GM12878 (cell line): Measurements from ENCODE around the gene CELSR3. TPM values are rescaled to one million over a fixed set of nuclear protein-coding genes. Genes with fewer than 3 reads are reported as not detected.

Experiments used
- ATAC-seq: fragments of 200-7000 bp; cut with Tn5 transposase; 3 replicates; pipeline ENCODE4 v1.9.1; 2020; ENCODE audit warnings: mild to moderate bottlenecking, moderate library complexity
- BruUV-seq: library from RNA; stranded (reverse); fragments of 400-500 nt; replicated peaks from 2 replicates; lab custom pipeline; 2021; lab: Mats Ljungman, UMichigan
- CTCF ChIA-PET: fragments of 300-600 bp; sonication (Branson Sonifier 250); formaldehyde crosslinking; extraction: SDS; loops from one replicate; lab custom pipeline; 2021; ENCODE audit warnings: inconsistent platforms; lab: Yijun Ruan, JAX
- POLR2A ChIA-PET: fragments of 350-600 bp; formaldehyde crosslinking; extraction: SDS; loops from one replicate; lab custom pipeline; 2021; ENCODE audit warnings: inconsistent platforms; lab: Charles Lee
- RAD21 ChIA-PET: fragments of 300-600 bp; sonication (Branson Sonifier 250); formaldehyde crosslinking; loops from one replicate; lab custom pipeline; 2023; ENCODE audit warnings: antibody characterized with exemption; ENCODE audit not compliant: unreplicated experiment; lab: Charles Lee
- SMC1A ChIA-PET: fragments of 300-600 bp; sonication (Branson Sonifier 250); formaldehyde crosslinking; loops from one replicate; lab custom pipeline; 2023; ENCODE audit not compliant: unreplicated experiment, uncharacterized antibody; lab: Charles Lee
- DNase-seq: peaks from one replicate; pipeline ENCODE4 v3.0.0-alpha.2; 2011; ENCODE audit warnings: low read depth, low spot score
- FAIRE-seq: peaks from 3 replicates; lab custom pipeline; 2011; peaks lifted over from hg19 to GRCh38; lab: Jason Lieb, UNC
- H2AFZ ChIP-seq: 2 replicates; pipeline ENCODE4 v1.6.0; 2011; ENCODE audit warnings: low read depth, low read length, control low read depth; ENCODE audit not compliant: control insufficient read depth
- H3K27ac ChIP-seq: 2 replicates; pipeline ENCODE4 v1.5.1; 2011; ENCODE audit warnings: control low read depth; ENCODE audit not compliant: control insufficient read depth, insufficient read depth
- H3K27me3 ChIP-seq, 2 experiments: replicated peaks in 1 of 2; 2 replicates each; pipeline versions ENCODE4 v1.6.0 to v1.6.1; 2011; ENCODE audit warnings: low read length in 1 of 2; ENCODE audit not compliant: control insufficient read depth in 2 of 2, insufficient read depth in 2 of 2
- H3K36me3 ChIP-seq, 2 experiments: 2 replicates each; pipeline ENCODE4 v1.5.1; 2011; ENCODE audit warnings: low read length in 1 of 2; ENCODE audit not compliant: control insufficient read depth in 2 of 2, insufficient read depth in 2 of 2
- H3K4me1 ChIP-seq: 2 replicates; pipeline ENCODE4 v1.6.1; 2011; ENCODE audit warnings: mild to moderate bottlenecking, low read length, moderate library complexity, mixed read lengths; ENCODE audit not compliant: control insufficient read depth, insufficient read depth
- H3K4me2 ChIP-seq: 2 replicates; pipeline ENCODE4 v1.6.0; 2011; ENCODE audit warnings: control low read depth; ENCODE audit not compliant: control insufficient read depth, insufficient read depth
- H3K4me3 ChIP-seq: fragments of 200-600 bp; sonication (generic); 2 replicates; pipeline ENCODE4 v1.5.1; 2016
- H3K79me2 ChIP-seq: 2 replicates; pipeline ENCODE4 v1.6.0; 2011; ENCODE audit warnings: low read length; ENCODE audit not compliant: control insufficient read depth, insufficient read depth
- H3K9ac ChIP-seq: 2 replicates; pipeline ENCODE4 v1.8.0; 2011; ENCODE audit warnings: low read length, control low read depth, mixed read lengths; ENCODE audit not compliant: control insufficient read depth, insufficient read depth
- H3K9me3 ChIP-seq: replicated peaks from 3 replicates; pipeline ENCODE4 v1.5.1; 2011; ENCODE audit warnings: mild to moderate bottlenecking, low read length; ENCODE audit not compliant: control insufficient read depth, insufficient read depth
- H4K20me1 ChIP-seq: 2 replicates; pipeline ENCODE4 v1.6.0; 2011; ENCODE audit not compliant: control insufficient read depth, insufficient read depth
- BRCA1 ChIP-seq: IDR thresholded peaks from 2 replicates; pipeline ENCODE4 v1.6.1; 2011; ENCODE audit warnings: low read depth, low read length, improper control_type of control experiment
- CBX3 ChIP-seq: fragments of 200-600 bp; sonication (generic); IDR thresholded peaks from 2 replicates; pipeline ENCODE4 v1.6.1; 2016; ENCODE audit warnings: low read depth, borderline replicate concordance
- IKZF2 ChIP-seq, 2 experiments: fragments of 450-650 bp; IDR thresholded peaks; 2 replicates each; pipeline ENCODE4 v1.6.1; 2017; ENCODE audit warnings: mild to moderate bottlenecking in 2 of 2, moderate library complexity in 2 of 2
- MEF2B ChIP-seq: fragments of 450-650 bp; IDR thresholded peaks from 2 replicates; pipeline ENCODE4 v1.6.1; 2018; ENCODE audit warnings: mild to moderate bottlenecking, moderate library complexity; ENCODE audit not compliant: partially characterized antibody, poor library complexity, severe bottlenecking
- SIX5 ChIP-seq: IDR thresholded peaks from 2 replicates; pipeline ENCODE4 v1.6.1; 2011; ENCODE audit warnings: mild to moderate bottlenecking, low read depth, low read length, moderate library complexity; ENCODE audit not compliant: severe bottlenecking
- TCF12 ChIP-seq: IDR thresholded peaks from 2 replicates; pipeline ENCODE4 v1.6.1; 2011; ENCODE audit warnings: low read depth, mild to moderate bottlenecking, low read length
- TCF7 ChIP-seq: IDR thresholded peaks from 2 replicates; pipeline ENCODE4 v1.6.1; 2014; ENCODE audit warnings: antibody characterized with exemption, borderline replicate concordance
- WRNIP1 ChIP-seq: IDR thresholded peaks from 2 replicates; pipeline ENCODE4 v1.6.1; 2011; ENCODE audit warnings: low read depth, low read length, improper control_type of control experiment, borderline replicate concordance
- ZZZ3 ChIP-seq: IDR thresholded peaks from 2 replicates; pipeline ENCODE4 v1.6.1; 2011; ENCODE audit warnings: low read depth; ENCODE audit not compliant: control insufficient read depth, insufficient read length
- whole genome bisulfite sequencing: methylation state at CpG from one replicate; pipeline ENCODE4 v1.1.6; 2016; ENCODE audit warnings: low lambda C conversion rate; ENCODE audit not compliant: insufficient replicate concordance, insufficient coverage; ENCODE audit errors: missing lambda C conversion rate; 5-methylcytosine and 5-hydroxymethylcytosine counted together
- in situ Hi-C: fragments of 300-500 bp; cut with MboI; formaldehyde crosslinking; loops from 9 replicates; pipeline ENCODE4 v1.14.3; 2018; ENCODE audit warnings: mixed read lengths
- intact Hi-C: fragments of 100-400 bp; cut with micrococcal nuclease; formaldehyde crosslinking; loops from one replicate; pipeline ENCODE4 v1.14.2; 2022; ENCODE audit not compliant: unreplicated experiment
- polyA plus RNA-seq, 11 experiments: library from polyadenylated mRNA; depleted of rRNA in 4 of 11; unstranded in 6 of 11; stranded (reverse) in 5 of 11; fragments of >200 nt; fragmentation: Nextera tagmentation in 4 of 11; fragmentation: Illumina TruSeq in 1 of 11; extraction: Ambion mirVana in 4 of 11; extraction: Trizol in 1 of 11; gene quantifications; 1 replicate in 1 of 11; 2 replicates in 10 of 11; pipeline versions ENCODE4 v1.2.1 to v1.2.3, GENCODE V29; 2011 to 2016; ENCODE audit warnings: inconsistent platforms in 2 of 11, missing spikeins in 2 of 11, low read depth in 1 of 11
- total RNA-seq, 4 experiments: library from RNA; depleted of rRNA in 3 of 4; stranded (reverse); fragments of >200 nt in 3 of 4; fragmentation: Illumina TruSeq in 1 of 4; extraction: Trizol in 1 of 4; gene quantifications; 2 replicates each; pipeline versions ENCODE4 v1.2.1 to v1.2.3, GENCODE V29; 2013 to 2021
- TF ChIP-seq, protein P1 (sequence below): fragments of 450-650 bp; formaldehyde crosslinking; IDR thresholded peaks from 2 replicates; pipeline ENCODE4 v1.5.0; 2022; ENCODE audit warnings: mild to moderate bottlenecking, missing genetic modification characterization
- TF ChIP-seq, protein P2 (sequence below): fragments of 450-650 bp; IDR thresholded peaks from 2 replicates; pipeline ENCODE4 v1.6.1; 2017; ENCODE audit warnings: mild to moderate bottlenecking, moderate library complexity
- TF ChIP-seq, protein P3 (sequence below): fragments of 450-650 bp; IDR thresholded peaks from 2 replicates; pipeline ENCODE4 v1.6.1; 2016; ENCODE audit warnings: mild to moderate bottlenecking
- TF ChIP-seq, protein P4 (sequence below): fragments of 450-650 bp; conservative IDR thresholded peaks from 2 replicates; pipeline ENCODE4 v1.6.1; 2017; ENCODE audit warnings: mild to moderate bottlenecking, moderate library complexity

Gene CELSR3
- total and polyA plus RNA-seq, 10 of the 15 experiments (the other 5 are each of a cell fraction or from before 2014, with no cell fraction given), result 0.08 to 1.6 (median 0.57) TPM

DNA sequence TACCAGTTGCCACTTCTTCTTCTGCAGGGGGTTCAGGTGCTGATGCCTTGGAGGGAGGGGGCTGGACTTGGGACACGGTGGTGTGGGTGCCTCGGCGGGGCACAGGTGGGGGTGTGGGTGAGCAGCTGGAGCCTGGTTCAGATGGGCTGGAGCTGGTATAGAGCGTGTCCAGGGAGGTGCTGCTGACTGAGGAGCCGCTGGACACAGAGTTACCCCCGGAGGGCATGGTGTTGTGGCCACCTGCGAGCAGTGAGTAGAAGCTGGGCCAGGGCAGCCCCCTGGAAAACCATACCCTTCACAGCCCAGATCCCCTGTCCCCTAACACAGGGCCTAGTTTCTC lies 18.8 kb upstream of the CELSR3 start:
- ChIA-PET RAD21 (interaction anchor here (1.5 kb wide), 1 partner anchor 281 kb away, joined by 3 read pairs; no protein-coding TSS in a partner anchor), CTCF (no interaction called here), POLR2A (no interaction called here), SMC1A (no interaction called here)
- Histone ChIP-seq H3K9ac (no peak overlapping the region), H3K27me3 (no peaks in the 10 kb centered on the region), H4K20me1 (no peaks in the 10 kb centered on the region), H3K4me3 (no peak overlapping the region), H2AFZ (no peak overlapping the region), H3K9me3 (no peaks in the 10 kb centered on the region), H3K27ac (no peak overlapping the region), H3K36me3 (peaks cover 8 to 20% of the 10 kb centered on the region in 2 experiments), H3K4me1 (peaks cover 15% of the 10 kb centered on the region), H3K79me2 (peaks cover 26% of the 10 kb centered on the region), H3K4me2 (no peak overlapping the region)
- WGBS, result 100% methylated on average over 7 of the region's 7 CpGs
- DNase-seq, result no peak
- in situ Hi-C loops (no loop called here), intact Hi-C loops (no loop called here)
- TF ChIP-seq SIX5 (no peak), WRNIP1 (no peak), CBX3 (no peak), MEF2B (no peak), TCF7 (no peak), ZZZ3 (no peak), TCF12 (no peak), BRCA1 (no peak), IKZF2 (IDR thresholded peaks at IDR 0.05) (no peak)
- TF ChIP-seq, protein P1, sequence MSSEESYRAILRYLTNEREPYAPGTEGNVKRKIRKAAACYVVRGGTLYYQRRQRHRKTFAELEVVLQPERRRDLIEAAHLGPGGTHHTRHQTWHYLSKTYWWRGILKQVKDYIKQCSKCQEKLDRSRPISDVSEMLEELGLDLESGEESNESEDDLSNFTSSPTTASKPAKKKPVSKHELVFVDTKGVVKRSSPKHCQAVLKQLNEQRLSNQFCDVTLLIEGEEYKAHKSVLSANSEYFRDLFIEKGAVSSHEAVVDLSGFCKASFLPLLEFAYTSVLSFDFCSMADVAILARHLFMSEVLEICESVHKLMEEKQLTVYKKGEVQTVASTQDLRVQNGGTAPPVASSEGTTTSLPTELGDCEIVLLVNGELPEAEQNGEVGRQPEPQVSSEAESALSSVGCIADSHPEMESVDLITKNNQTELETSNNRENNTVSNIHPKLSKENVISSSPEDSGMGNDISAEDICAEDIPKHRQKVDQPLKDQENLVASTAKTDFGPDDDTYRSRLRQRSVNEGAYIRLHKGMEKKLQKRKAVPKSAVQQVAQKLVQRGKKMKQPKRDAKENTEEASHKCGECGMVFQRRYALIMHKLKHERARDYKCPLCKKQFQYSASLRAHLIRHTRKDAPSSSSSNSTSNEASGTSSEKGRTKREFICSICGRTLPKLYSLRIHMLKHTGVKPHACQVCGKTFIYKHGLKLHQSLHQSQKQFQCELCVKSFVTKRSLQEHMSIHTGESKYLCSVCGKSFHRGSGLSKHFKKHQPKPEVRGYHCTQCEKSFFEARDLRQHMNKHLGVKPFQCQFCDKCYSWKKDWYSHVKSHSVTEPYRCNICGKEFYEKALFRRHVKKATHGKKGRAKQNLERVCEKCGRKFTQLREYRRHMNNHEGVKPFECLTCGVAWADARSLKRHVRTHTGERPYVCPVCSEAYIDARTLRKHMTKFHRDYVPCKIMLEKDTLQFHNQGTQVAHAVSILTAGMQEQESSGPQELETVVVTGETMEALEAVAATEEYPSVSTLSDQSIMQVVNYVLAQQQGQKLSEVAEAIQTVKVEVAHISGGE, result no peak
- TF ChIP-seq, protein P2, sequence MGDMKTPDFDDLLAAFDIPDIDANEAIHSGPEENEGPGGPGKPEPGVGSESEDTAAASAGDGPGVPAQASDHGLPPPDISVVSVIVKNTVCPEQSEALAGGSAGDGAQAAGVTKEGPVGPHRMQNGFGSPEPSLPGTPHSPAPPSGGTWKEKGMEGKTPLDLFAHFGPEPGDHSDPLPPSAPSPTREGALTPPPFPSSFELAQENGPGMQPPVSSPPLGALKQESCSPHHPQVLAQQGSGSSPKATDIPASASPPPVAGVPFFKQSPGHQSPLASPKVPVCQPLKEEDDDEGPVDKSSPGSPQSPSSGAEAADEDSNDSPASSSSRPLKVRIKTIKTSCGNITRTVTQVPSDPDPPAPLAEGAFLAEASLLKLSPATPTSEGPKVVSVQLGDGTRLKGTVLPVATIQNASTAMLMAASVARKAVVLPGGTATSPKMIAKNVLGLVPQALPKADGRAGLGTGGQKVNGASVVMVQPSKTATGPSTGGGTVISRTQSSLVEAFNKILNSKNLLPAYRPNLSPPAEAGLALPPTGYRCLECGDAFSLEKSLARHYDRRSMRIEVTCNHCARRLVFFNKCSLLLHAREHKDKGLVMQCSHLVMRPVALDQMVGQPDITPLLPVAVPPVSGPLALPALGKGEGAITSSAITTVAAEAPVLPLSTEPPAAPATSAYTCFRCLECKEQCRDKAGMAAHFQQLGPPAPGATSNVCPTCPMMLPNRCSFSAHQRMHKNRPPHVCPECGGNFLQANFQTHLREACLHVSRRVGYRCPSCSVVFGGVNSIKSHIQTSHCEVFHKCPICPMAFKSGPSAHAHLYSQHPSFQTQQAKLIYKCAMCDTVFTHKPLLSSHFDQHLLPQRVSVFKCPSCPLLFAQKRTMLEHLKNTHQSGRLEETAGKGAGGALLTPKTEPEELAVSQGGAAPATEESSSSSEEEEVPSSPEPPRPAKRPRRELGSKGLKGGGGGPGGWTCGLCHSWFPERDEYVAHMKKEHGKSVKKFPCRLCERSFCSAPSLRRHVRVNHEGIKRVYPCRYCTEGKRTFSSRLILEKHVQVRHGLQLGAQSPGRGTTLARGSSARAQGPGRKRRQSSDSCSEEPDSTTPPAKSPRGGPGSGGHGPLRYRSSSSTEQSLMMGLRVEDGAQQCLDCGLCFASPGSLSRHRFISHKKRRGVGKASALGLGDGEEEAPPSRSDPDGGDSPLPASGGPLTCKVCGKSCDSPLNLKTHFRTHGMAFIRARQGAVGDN, result no peak
- TF ChIP-seq, protein P3, sequence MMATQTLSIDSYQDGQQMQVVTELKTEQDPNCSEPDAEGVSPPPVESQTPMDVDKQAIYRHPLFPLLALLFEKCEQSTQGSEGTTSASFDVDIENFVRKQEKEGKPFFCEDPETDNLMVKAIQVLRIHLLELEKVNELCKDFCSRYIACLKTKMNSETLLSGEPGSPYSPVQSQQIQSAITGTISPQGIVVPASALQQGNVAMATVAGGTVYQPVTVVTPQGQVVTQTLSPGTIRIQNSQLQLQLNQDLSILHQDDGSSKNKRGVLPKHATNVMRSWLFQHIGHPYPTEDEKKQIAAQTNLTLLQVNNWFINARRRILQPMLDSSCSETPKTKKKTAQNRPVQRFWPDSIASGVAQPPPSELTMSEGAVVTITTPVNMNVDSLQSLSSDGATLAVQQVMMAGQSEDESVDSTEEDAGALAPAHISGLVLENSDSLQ, result no peak
- TF ChIP-seq, protein P4, sequence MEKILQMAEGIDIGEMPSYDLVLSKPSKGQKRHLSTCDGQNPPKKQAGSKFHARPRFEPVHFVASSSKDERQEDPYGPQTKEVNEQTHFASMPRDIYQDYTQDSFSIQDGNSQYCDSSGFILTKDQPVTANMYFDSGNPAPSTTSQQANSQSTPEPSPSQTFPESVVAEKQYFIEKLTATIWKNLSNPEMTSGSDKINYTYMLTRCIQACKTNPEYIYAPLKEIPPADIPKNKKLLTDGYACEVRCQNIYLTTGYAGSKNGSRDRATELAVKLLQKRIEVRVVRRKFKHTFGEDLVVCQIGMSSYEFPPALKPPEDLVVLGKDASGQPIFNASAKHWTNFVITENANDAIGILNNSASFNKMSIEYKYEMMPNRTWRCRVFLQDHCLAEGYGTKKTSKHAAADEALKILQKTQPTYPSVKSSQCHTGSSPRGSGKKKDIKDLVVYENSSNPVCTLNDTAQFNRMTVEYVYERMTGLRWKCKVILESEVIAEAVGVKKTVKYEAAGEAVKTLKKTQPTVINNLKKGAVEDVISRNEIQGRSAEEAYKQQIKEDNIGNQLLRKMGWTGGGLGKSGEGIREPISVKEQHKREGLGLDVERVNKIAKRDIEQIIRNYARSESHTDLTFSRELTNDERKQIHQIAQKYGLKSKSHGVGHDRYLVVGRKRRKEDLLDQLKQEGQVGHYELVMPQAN, result no peak
- no TSS peak for BruUV-seq
- FAIRE-seq, result no peak
- no peak for ATAC-seq
